K562 (cell line): ENCODE results near the gene RNF144A. TPM values are rescaled to one million over a fixed set of nuclear protein-coding genes. Genes with fewer than 3 reads are reported as not detected.
A peak's percentile ranks its signal among the peaks of the same experiment; 100 is the strongest.

Experiments
- C11orf30 ChIP-seq: fragments of 450-650 bp; IDR thresholded peaks from 2 replicates; pipeline ENCODE4 v1.6.1; 2016; ENCODE audit warnings: low read depth, mild to moderate bottlenecking
- CHCHD3 ChIP-seq: fragments of 250-450 bp; sonication (Bioruptor Pico); IDR thresholded peaks from 2 replicates; pipeline ENCODE4 v2.1.2; 2022; ENCODE audit warnings: mild to moderate bottlenecking
- ESRRB ChIP-seq: fragments of 250-450 bp; sonication (Bioruptor Pico); IDR thresholded peaks from 2 replicates; pipeline ENCODE4 v1.5.0; 2020; ENCODE audit warnings: mild to moderate bottlenecking, moderate library complexity, borderline replicate concordance
- ETV1 ChIP-seq: fragments of 450-650 bp; conservative IDR thresholded peaks from 2 replicates; pipeline ENCODE4 v1.6.1; 2016; ENCODE audit warnings: missing genetic modification characterization, control low read depth, low read depth, missing compliant biosample characterization
- EWSR1 ChIP-seq: fragments of 450-650 bp; IDR thresholded peaks from 2 replicates; pipeline ENCODE4 v1.6.1; 2018; ENCODE audit warnings: borderline replicate concordance, mild to moderate bottlenecking, low read depth, moderate library complexity; ENCODE audit not compliant: partially characterized antibody
- FOXK1 ChIP-seq: sonication (generic); formaldehyde crosslinking; IDR thresholded peaks from 2 replicates; pipeline ENCODE4 v1.8.0; 2022; ENCODE audit warnings: missing genetic modification reagents, mild to moderate bottlenecking, borderline replicate concordance
- HNRNPH1 ChIP-seq: fragments of 200-400 bp; formaldehyde crosslinking; optimal IDR thresholded peaks from 2 replicates; pipeline ENCODE3; 2017; ENCODE audit warnings: low read depth, mild to moderate bottlenecking, low read length, moderate library complexity
- IRF2 ChIP-seq: sonication (generic); formaldehyde crosslinking; IDR thresholded peaks from 2 replicates; pipeline ENCODE4 v1.8.1; 2022; ENCODE audit warnings: mild to moderate bottlenecking, missing genetic modification reagents
- JUN ChIP-seq, 2 experiments: sonication (generic) in 1 of 2; formaldehyde crosslinking in 1 of 2; IDR thresholded peaks; 2 replicates each; pipeline versions ENCODE4 v1.6.1 to v1.8.0; 2012 to 2022; ENCODE audit warnings: borderline replicate concordance in 2 of 2, mild to moderate bottlenecking in 2 of 2, improper control_type of control experiment in 1 of 2, low read depth in 1 of 2, low read length in 1 of 2, missing genetic modification reagents in 1 of 2
- MYBL2 ChIP-seq, 2 experiments: fragments of 450-650 bp in 1 of 2; sonication (generic) in 1 of 2; formaldehyde crosslinking in 1 of 2; IDR thresholded peaks; 2 replicates each; pipeline versions ENCODE4 v1.6.1 to v1.8.1; 2017 to 2022; ENCODE audit warnings: borderline replicate concordance in 1 of 2, inconsistent platforms in 1 of 2, low read depth in 1 of 2, mild to moderate bottlenecking in 1 of 2, missing genetic modification reagents in 1 of 2, moderate library complexity in 1 of 2
- PPARD ChIP-seq: fragments of 250-450 bp; sonication (Bioruptor Pico); IDR thresholded peaks from 2 replicates; pipeline ENCODE4 v1.8.0; 2022; ENCODE audit warnings: inconsistent platforms, mild to moderate bottlenecking, moderate library complexity
- PYGO2 ChIP-seq: fragments of 450-650 bp; IDR thresholded peaks from 2 replicates; pipeline ENCODE4 v1.6.1; 2016; ENCODE audit warnings: mild to moderate bottlenecking, missing genetic modification characterization, moderate library complexity, missing compliant biosample characterization
- RB1 ChIP-seq: fragments of 450-650 bp; IDR thresholded peaks from 2 replicates; pipeline ENCODE4 v1.6.1; 2017; ENCODE audit warnings: low read depth, mild to moderate bottlenecking
- SREBF2 ChIP-seq: sonication (generic); formaldehyde crosslinking; IDR thresholded peaks from 2 replicates; pipeline ENCODE4 v1.4.0; 2020; ENCODE audit warnings: mild to moderate bottlenecking, missing genetic modification reagents
- STAG1 ChIP-seq: sonication (generic); formaldehyde crosslinking; IDR thresholded peaks from 2 replicates; pipeline ENCODE4 v1.5.0; 2020; ENCODE audit warnings: missing genetic modification reagents, borderline replicate concordance
- TBL1XR1 ChIP-seq, 2 experiments: IDR thresholded peaks; 2 replicates each; pipeline ENCODE4 v1.6.1; 2012; ENCODE audit warnings: improper control_type of control experiment in 2 of 2, low read length in 2 of 2, mild to moderate bottlenecking in 1 of 2
- TCF7 ChIP-seq: sonication (generic); IDR thresholded peaks from 2 replicates; pipeline ENCODE4 v1.6.1; 2016; ENCODE audit warnings: antibody characterized with exemption, borderline replicate concordance
- XRCC3 ChIP-seq: fragments of 450-650 bp; IDR thresholded peaks from 2 replicates; pipeline ENCODE4 v1.6.1; 2017; ENCODE audit warnings: mild to moderate bottlenecking, moderate library complexity
- ZKSCAN1 ChIP-seq: fragments of 150-350 bp; IDR thresholded peaks from 2 replicates; pipeline ENCODE4 v1.6.1; 2016; ENCODE audit warnings: low read depth, low read length
- ZNF324 ChIP-seq: fragments of 250-450 bp; sonication (Bioruptor Pico); IDR thresholded peaks from 2 replicates; pipeline ENCODE4 v1.4.0; 2020; ENCODE audit warnings: mild to moderate bottlenecking
- ZNF695 ChIP-seq: fragments of 450-650 bp; formaldehyde crosslinking; IDR thresholded peaks from 2 replicates; pipeline ENCODE4 v1.4.0; 2020; ENCODE audit warnings: mild to moderate bottlenecking, moderate library complexity
- polyA plus RNA-seq, 8 experiments: library from polyadenylated mRNA; depleted of rRNA in 4 of 8; stranded (reverse) in 5 of 8; unstranded in 3 of 8; fragments of >200 nt; fragmentation: Nextera tagmentation in 2 of 8; fragmentation: Illumina TruSeq in 1 of 8; extraction: Ambion mirVana in 2 of 8; extraction: Trizol in 1 of 8; gene quantifications; 2 replicates each; pipeline versions ENCODE4 v1.2.1 to v1.2.3, GENCODE V29; 2011 to 2014; ENCODE audit warnings: inconsistent platforms in 1 of 8, missing spikeins in 1 of 8
- total RNA-seq, 7 experiments: library from RNA; depleted of rRNA in 6 of 7; stranded (reverse); fragments of >200 nt in 6 of 7; fragmentation: Illumina TruSeq in 2 of 7; extraction: Trizol in 2 of 7; gene quantifications; 2 replicates each; pipeline versions ENCODE4 v1.2.1 to v1.2.3, GENCODE V29; 2011 to 2021; ENCODE audit warnings: low replicate concordance in 1 of 7
- TF ChIP-seq, protein P1 (sequence below): sonication (generic); formaldehyde crosslinking; IDR thresholded peaks from 2 replicates; pipeline ENCODE4 v1.8.0; 2022; ENCODE audit warnings: mild to moderate bottlenecking, missing genetic modification reagents
- TF ChIP-seq, protein P2 (sequence below): IDR thresholded peaks from 2 replicates; pipeline ENCODE4 v1.6.1; 2011; ENCODE audit warnings: borderline replicate concordance, low read depth, mild to moderate bottlenecking, moderate library complexity, low read length; ENCODE audit not compliant: insufficient read depth, poor library complexity, severe bottlenecking

RNF144A gene
- total and polyA plus RNA-seq, 9 of the 15 experiments (the other 6 are each of a cell fraction or from before 2014, with no cell fraction given) = 0.96 to 11.3 (median 6.2) TPM

GRCh38 chr2:6909431-6910385 is 7.5 kb upstream of the RNF144A start (continued):
- TF ChIP-seq MYBL2 (IDR thresholded peaks at IDR 0.05; ENCODE audit: low read depth) = no peak; the same call in 1 of the 2 replicates
- TF ChIP-seq MYBL2 (CRISPR knock-in tag; IDR thresholded peaks at IDR 0.05; ENCODE audit: borderline replicate concordance) = no peak
- TF ChIP-seq FOXK1 (CRISPR knock-in tag) = no peak
- TF ChIP-seq PYGO2 (tag) = no peak
- peak; percentile 82 for TF ChIP-seq ETV1 (tag)
- TF ChIP-seq EWSR1 = no peak
- TF ChIP-seq ZNF695 (CRISPR knock-in tag) = no peak
- TF ChIP-seq, protein P1, sequence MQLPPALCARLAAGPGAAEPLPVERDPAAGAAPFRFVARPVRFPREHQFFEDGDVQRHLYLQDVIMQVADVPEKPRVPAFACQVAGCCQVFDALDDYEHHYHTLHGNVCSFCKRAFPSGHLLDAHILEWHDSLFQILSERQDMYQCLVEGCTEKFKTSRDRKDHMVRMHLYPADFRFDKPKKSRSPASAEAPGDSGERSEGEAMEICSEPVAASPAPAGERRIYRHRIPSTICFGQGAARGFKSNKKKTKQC (CRISPR knock-in tag) = no peak
- no peak for TF ChIP-seq HNRNPH1
- TF ChIP-seq SREBF2 (CRISPR knock-in tag) = no peak
- no peak for TF ChIP-seq PPARD (CRISPR knock-in tag)
- TF ChIP-seq XRCC3 = no peak
- no peak for TF ChIP-seq ZKSCAN1
- peak; percentile 43 to 97; a peak in 2 of 4 replicates for TF ChIP-seq TBL1XR1 (IDR thresholded peaks at IDR 0.05; ENCODE audit: low read length in 2 of 2)
- no peak for TF ChIP-seq RB1
- TF ChIP-seq, protein P2, sequence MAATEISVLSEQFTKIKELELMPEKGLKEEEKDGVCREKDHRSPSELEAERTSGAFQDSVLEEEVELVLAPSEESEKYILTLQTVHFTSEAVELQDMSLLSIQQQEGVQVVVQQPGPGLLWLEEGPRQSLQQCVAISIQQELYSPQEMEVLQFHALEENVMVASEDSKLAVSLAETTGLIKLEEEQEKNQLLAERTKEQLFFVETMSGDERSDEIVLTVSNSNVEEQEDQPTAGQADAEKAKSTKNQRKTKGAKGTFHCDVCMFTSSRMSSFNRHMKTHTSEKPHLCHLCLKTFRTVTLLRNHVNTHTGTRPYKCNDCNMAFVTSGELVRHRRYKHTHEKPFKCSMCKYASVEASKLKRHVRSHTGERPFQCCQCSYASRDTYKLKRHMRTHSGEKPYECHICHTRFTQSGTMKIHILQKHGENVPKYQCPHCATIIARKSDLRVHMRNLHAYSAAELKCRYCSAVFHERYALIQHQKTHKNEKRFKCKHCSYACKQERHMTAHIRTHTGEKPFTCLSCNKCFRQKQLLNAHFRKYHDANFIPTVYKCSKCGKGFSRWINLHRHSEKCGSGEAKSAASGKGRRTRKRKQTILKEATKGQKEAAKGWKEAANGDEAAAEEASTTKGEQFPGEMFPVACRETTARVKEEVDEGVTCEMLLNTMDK = no peak
- no peak for TF ChIP-seq STAG1
- no peak for TF ChIP-seq JUN (IDR thresholded peaks at IDR 0.05; ENCODE audit: borderline replicate concordance, low read depth, low read length)
- no peak for TF ChIP-seq JUN (CRISPR knock-in tag; IDR thresholded peaks at IDR 0.05; ENCODE audit: borderline replicate concordance)
- no peak for TF ChIP-seq IRF2 (CRISPR knock-in tag)
- TF ChIP-seq TCF7 = no peak
- TF ChIP-seq ESRRB (CRISPR knock-in tag) = no peak
- no peak for TF ChIP-seq CHCHD3 (CRISPR knock-in tag)
- TF ChIP-seq C11orf30 = no peak
- no peak for TF ChIP-seq ZNF324 (CRISPR knock-in tag)
